ENCODE data around the gene IL5.

IL5 gene

DNA sequence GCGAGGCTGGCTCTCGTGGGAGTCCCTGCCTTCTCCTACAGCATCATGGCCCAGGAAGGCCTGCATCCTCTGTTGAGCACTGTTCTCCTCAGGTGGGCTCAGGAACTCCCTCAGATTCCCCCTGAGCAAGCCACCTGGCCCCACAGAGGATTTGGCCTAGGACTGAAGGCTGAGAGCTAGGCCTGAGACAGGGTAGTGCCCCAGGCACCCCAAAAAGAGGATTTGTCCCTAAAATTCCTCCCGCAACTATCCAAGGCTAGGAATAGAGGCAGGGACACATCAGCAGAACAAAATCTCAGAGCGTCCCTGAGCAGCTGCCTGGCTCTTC is 41.7 kb downstream of the IL5 start:
- Histone ChIP-seq H2BK12ac (ENCODE audit: low read length) (no peak overlapping the region), H4K8ac (ENCODE audit: low read depth, low read length) (no peak overlapping the region), H2BK120ac (ENCODE audit: low read depth, low read length) (no peak overlapping the region), H3K79me1 (ENCODE audit: low read depth, low read length) (no peaks in the 10 kb centered on the region), H3K23ac (ENCODE audit: low read depth, low read length, poor library complexity) (no peak overlapping the region), H2AK5ac (ENCODE audit: low read depth, low read length) (peak overlapping the region; percentile 4), H2BK15ac (ENCODE audit: low read length) (peak overlapping the region; percentile 16), H3K4me1 (ENCODE audit: control insufficient read depth in 2 of 2, insufficient read depth in 1 of 2, low read depth in 1 of 2, low read length in 2 of 2) (peaks cover 5 to 13% of the 10 kb centered on the region in 2 donors), H2AFZ (ENCODE audit: low read length) (no peak overlapping the region), H3K4me3 (ENCODE audit: low read length in 2 of 2) (no peak overlapping the region), H3K9me3 (replicated peaks in 1 of 2; ENCODE audit: control insufficient read depth in 2 of 2, insufficient read depth in 1 of 2, low read depth in 1 of 2, low read length in 2 of 2) (no peaks in the 10 kb centered on the region), H3K27ac (replicated peaks; ENCODE audit: low read length) (no peak overlapping the region), H3K14ac (ENCODE audit: low read length) (no peak overlapping the region), H3K18ac (ENCODE audit: low read length) (no peak overlapping the region), H3K4me2 (ENCODE audit: insufficient read depth, low read length, poor library complexity, severe bottlenecking) (no peak overlapping the region), H3K27me3 (ENCODE audit: control insufficient read depth in 3 of 3, insufficient read depth in 3 of 3, low read depth in 1 of 3, low read length in 3 of 3) (peaks cover 0 to 28% (median 6%) of the 10 kb centered on the region in 3 experiments), H3K4ac (ENCODE audit: low read length) (no peak overlapping the region), H3K9ac (ENCODE audit: low read depth, low read length, poor library complexity) (no peak overlapping the region), H3K36me3 (replicated peaks in 1 of 2; ENCODE audit: control insufficient read depth in 2 of 2, insufficient read depth in 2 of 2, low read length in 2 of 2) (no peaks in the 10 kb centered on the region), H2BK5ac (ENCODE audit: low read length) (no peak overlapping the region), H4K91ac (ENCODE audit: low read depth, low read length, poor library complexity) (no peak overlapping the region)
- no peak for DNase-seq (ENCODE audit: low spot score)
- no CpG with 5 or more reads among the region's 4 CpGs for WGBS, 2 donors (ENCODE audit: extremely low coverage in 2 of 2, insufficient read length in 2 of 2, insufficient replicate concordance in 1 of 2)

DNA sequence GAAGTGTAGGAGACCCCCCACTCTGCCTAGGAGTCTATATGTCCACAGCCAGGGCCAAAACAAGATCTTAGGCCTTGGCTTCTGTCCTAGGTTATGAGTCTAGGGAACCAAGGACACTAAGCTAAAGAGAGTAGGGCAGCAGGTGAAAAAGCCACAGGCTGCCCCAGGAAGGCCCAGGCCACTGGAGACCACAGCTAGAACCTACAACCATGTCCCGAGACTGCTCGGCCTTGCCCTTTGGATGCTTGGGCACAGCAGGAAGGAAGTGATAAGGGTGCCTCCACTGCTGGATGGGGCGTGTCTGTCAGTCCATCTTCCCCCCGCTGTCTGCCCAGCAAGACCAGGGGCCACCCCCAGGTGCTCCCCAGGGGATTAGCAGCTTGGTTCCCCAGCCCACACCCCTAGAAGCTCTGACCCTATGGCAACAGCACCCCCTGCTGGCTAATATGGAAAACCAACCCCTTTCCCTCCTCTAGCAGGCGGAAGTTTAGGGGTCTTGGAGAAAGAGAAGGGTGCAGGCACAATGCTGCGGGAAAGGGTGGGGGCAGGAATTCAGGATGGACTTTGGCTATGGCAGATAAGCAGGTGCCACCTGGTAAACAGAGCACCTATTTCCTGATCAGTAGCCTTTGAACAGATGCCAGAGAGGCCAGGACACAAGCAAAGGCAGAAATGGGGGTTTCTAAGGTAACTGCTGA is 42.2 kb downstream of the IL5 start:
- no peak overlapping the region for H3K9ac ChIP-seq (ENCODE audit: low read depth, low read length, poor library complexity)
- H2BK5ac ChIP-seq (ENCODE audit: low read length): no peak overlapping the region
- no CpG with 5 or more reads among the region's 6 CpGs for WGBS, 2 donors (ENCODE audit: extremely low coverage in 2 of 2, insufficient read length in 2 of 2, insufficient replicate concordance in 1 of 2)
- H3K27ac ChIP-seq (replicated peaks; ENCODE audit: low read length): no peak overlapping the region
- H3K23ac ChIP-seq (ENCODE audit: low read depth, low read length, poor library complexity): no peak overlapping the region
- H3K4me3 ChIP-seq (ENCODE audit: low read length in 2 of 2): no peak overlapping the region
- H3K36me3 ChIP-seq (replicated peaks in 1 of 2; ENCODE audit: control insufficient read depth in 2 of 2, insufficient read depth in 2 of 2, low read length in 2 of 2): no peaks in the 10 kb centered on the region
- peaks cover 0 to 28% (median 6%) of the 10 kb centered on the region in 3 experiments for H3K27me3 ChIP-seq (ENCODE audit: control insufficient read depth in 3 of 3, insufficient read depth in 3 of 3, low read depth in 1 of 3, low read length in 3 of 3)
- peaks cover 5 to 15% of the 10 kb centered on the region in 2 donors for H3K4me1 ChIP-seq (ENCODE audit: control insufficient read depth in 2 of 2, insufficient read depth in 1 of 2, low read depth in 1 of 2, low read length in 2 of 2)
- no peak overlapping the region for H3K14ac ChIP-seq (ENCODE audit: low read length)
- H3K4ac ChIP-seq (ENCODE audit: low read length): no peak overlapping the region
- no peak overlapping the region for H2BK15ac ChIP-seq (ENCODE audit: low read length)
- H2BK12ac ChIP-seq (ENCODE audit: low read length): no peak overlapping the region
- H2AK5ac ChIP-seq (ENCODE audit: low read depth, low read length): peak overlapping the region; percentile 48
- no peak overlapping the region for H2AFZ ChIP-seq (ENCODE audit: low read length)
- no peaks in the 10 kb centered on the region for H3K9me3 ChIP-seq (replicated peaks in 1 of 2; ENCODE audit: control insufficient read depth in 2 of 2, insufficient read depth in 1 of 2, low read depth in 1 of 2, low read length in 2 of 2)
- H3K4me2 ChIP-seq (ENCODE audit: insufficient read depth, low read length, poor library complexity, severe bottlenecking): no peak overlapping the region
- no peak overlapping the region for H2BK120ac ChIP-seq (ENCODE audit: low read depth, low read length)
- H4K91ac ChIP-seq (ENCODE audit: low read depth, low read length, poor library complexity): no peak overlapping the region
- DNase-seq (ENCODE audit: low spot score): no peak
- H3K79me1 ChIP-seq (ENCODE audit: low read depth, low read length): no peaks in the 10 kb centered on the region
- no peak overlapping the region for H4K8ac ChIP-seq (ENCODE audit: low read depth, low read length)
- peak overlapping the region; percentile 51 for H3K18ac ChIP-seq (ENCODE audit: low read length)

DNA sequence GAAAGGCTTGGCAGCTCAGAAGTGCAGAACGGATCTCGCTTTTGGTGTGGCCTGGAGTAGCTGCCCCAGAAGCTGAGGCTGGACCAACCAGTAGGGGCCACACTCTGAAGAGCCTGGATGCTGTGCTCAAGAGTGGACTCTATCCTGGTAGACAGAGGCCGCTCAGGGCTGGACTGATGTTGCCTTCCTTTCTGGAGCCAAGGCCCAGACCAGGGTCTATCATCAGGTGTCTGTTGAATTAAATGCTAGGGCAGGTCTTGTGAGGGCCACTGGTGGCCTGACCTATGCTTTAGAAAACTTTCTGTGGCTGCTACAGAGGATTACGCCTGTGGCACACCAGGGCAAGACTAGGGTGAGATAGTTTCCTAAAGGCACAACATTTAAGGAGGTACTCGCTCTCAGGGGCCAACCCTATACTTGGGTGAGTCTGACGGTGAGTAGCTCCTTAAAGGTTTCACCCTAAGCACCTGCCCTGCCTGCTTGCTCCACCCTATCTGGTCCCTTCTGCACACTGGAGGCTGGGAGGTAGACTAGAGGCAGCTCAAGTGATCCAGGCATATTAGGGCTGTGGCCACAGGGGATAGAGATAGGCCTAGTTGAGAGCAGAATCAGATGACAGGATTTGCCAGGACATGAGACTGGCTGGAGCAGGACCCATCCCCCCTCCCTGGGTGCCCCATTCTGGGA is 42.9 kb downstream of the IL5 start:
- Histone ChIP-seq H2BK120ac (ENCODE audit: low read depth, low read length) (no peak overlapping the region), H3K79me1 (ENCODE audit: low read depth, low read length) (no peaks in the 10 kb centered on the region), H3K4ac (ENCODE audit: low read length) (no peak overlapping the region), H3K4me3 (ENCODE audit: low read length in 2 of 2) (no peak overlapping the region), H3K36me3 (replicated peaks in 1 of 2; ENCODE audit: control insufficient read depth in 2 of 2, insufficient read depth in 2 of 2, low read length in 2 of 2) (no peaks in the 10 kb centered on the region), H3K4me2 (ENCODE audit: insufficient read depth, low read length, poor library complexity, severe bottlenecking) (no peak overlapping the region), H2BK12ac (ENCODE audit: low read length) (no peak overlapping the region), H4K8ac (ENCODE audit: low read depth, low read length) (no peak overlapping the region), H3K9ac (ENCODE audit: low read depth, low read length, poor library complexity) (no peak overlapping the region), H2BK15ac (ENCODE audit: low read length) (no peak overlapping the region), H4K91ac (ENCODE audit: low read depth, low read length, poor library complexity) (no peak overlapping the region), H3K27me3 (ENCODE audit: control insufficient read depth in 3 of 3, insufficient read depth in 3 of 3, low read depth in 1 of 3, low read length in 3 of 3) (peaks cover 0 to 30% (median 3%) of the 10 kb centered on the region in 3 experiments), H3K23ac (ENCODE audit: low read depth, low read length, poor library complexity) (no peak overlapping the region), H2AK5ac (ENCODE audit: low read depth, low read length) (peak overlapping the region; percentile 48), H3K14ac (ENCODE audit: low read length) (no peak overlapping the region), H2AFZ (ENCODE audit: low read length) (no peak overlapping the region), H2BK5ac (ENCODE audit: low read length) (no peak overlapping the region), H3K27ac (replicated peaks; ENCODE audit: low read length) (no peak overlapping the region), H3K18ac (ENCODE audit: low read length) (no peak overlapping the region), H3K9me3 (replicated peaks in 1 of 2; ENCODE audit: control insufficient read depth in 2 of 2, insufficient read depth in 1 of 2, low read depth in 1 of 2, low read length in 2 of 2) (no peaks in the 10 kb centered on the region), H3K4me1 (ENCODE audit: control insufficient read depth in 2 of 2, insufficient read depth in 1 of 2, low read depth in 1 of 2, low read length in 2 of 2) (peaks cover 7 to 14% of the 10 kb centered on the region in 2 donors)
- DNase-seq (ENCODE audit: low spot score): no peak
- WGBS, 2 donors (ENCODE audit: extremely low coverage in 2 of 2, insufficient read length in 2 of 2, insufficient replicate concordance in 1 of 2): no CpG with 5 or more reads among the region's 6 CpGs

DNA sequence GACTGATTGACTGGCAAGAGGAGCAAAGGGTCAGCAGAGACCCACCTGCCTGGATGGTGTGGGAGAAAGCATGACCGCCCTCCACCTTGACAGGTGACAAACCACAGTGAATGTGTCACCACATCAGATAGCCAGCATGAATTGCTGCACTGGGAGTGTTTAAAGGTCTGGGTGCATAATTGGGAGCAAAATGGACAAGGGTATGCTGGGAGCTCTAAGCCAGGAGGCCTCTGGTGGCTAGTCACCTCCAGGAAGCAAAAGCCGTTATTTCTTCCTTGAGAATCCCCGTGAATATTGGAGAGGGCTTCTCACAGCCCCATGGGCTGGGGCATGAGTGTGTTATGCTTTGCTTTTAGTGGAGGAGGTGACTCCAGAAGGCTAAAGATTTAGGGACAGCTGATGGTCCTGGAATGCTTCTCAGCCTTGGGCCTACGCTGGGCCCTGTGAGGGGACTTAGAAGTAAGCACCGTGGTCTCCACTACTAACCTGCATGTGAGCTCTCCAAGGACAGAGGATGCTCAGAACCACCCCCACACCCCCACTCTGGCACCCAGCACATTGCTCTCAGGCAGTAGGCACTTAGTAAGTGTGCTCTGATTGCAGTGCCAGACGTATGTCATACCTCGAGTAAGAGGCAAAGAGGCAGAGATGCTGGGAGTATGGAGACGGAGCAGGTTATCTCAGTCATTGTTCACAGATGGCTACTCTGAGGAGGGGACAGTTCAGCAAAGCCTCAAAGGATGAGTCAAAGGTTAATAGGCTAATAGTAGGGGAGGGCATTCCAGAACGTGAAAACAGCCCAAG is 43.7 kb downstream of the IL5 start:
- Histone ChIP-seq H3K4me2 (ENCODE audit: insufficient read depth, low read length, poor library complexity, severe bottlenecking) (no peak overlapping the region), H3K14ac (ENCODE audit: low read length) (no peak overlapping the region), H3K27me3 (ENCODE audit: control insufficient read depth in 3 of 3, insufficient read depth in 3 of 3, low read depth in 1 of 3, low read length in 3 of 3) (peaks cover 0 to 34% (median 3%) of the 10 kb centered on the region in 3 experiments), H4K8ac (ENCODE audit: low read depth, low read length) (no peak overlapping the region), H3K36me3 (replicated peaks in 1 of 2; ENCODE audit: control insufficient read depth in 2 of 2, insufficient read depth in 2 of 2, low read length in 2 of 2) (no peaks in the 10 kb centered on the region), H2BK12ac (ENCODE audit: low read length) (no peak overlapping the region), H3K9ac (ENCODE audit: low read depth, low read length, poor library complexity) (no peak overlapping the region), H3K18ac (ENCODE audit: low read length) (peak overlapping the region; percentile 36), H2AK5ac (ENCODE audit: low read depth, low read length) (no peak overlapping the region), H2BK15ac (ENCODE audit: low read length) (no peak overlapping the region), H3K9me3 (replicated peaks in 1 of 2; ENCODE audit: control insufficient read depth in 2 of 2, insufficient read depth in 1 of 2, low read depth in 1 of 2, low read length in 2 of 2) (no peaks in the 10 kb centered on the region), H3K4me1 (ENCODE audit: control insufficient read depth in 2 of 2, insufficient read depth in 1 of 2, low read depth in 1 of 2, low read length in 2 of 2) (peaks cover 10 to 17% of the 10 kb centered on the region in 2 donors), H2BK5ac (ENCODE audit: low read length) (no peak overlapping the region), H4K91ac (ENCODE audit: low read depth, low read length, poor library complexity) (no peak overlapping the region), H3K79me1 (ENCODE audit: low read depth, low read length) (no peaks in the 10 kb centered on the region), H3K27ac (replicated peaks; ENCODE audit: low read length) (no peak overlapping the region), H3K4me3 (ENCODE audit: low read length in 2 of 2) (no peak overlapping the region), H2AFZ (ENCODE audit: low read length) (no peak overlapping the region), H3K4ac (ENCODE audit: low read length) (no peak overlapping the region), H3K23ac (ENCODE audit: low read depth, low read length, poor library complexity) (no peak overlapping the region), H2BK120ac (ENCODE audit: low read depth, low read length) (no peak overlapping the region)
- WGBS, 2 donors (ENCODE audit: extremely low coverage in 2 of 2, insufficient read length in 2 of 2, insufficient replicate concordance in 1 of 2): no CpG with 5 or more reads among the region's 9 CpGs
- DNase-seq (ENCODE audit: low spot score): no peak

Data from neuronal stem cell (in vitro differentiated cells).